Keratinocyte (primary cell): ENCODE results near the gene SLC15A4. TPM values are rescaled to one million over a fixed set of nuclear protein-coding genes. Genes with fewer than 3 reads are reported as not detected.

Source experiments
- DNase-seq: peaks from one replicate; pipeline ENCODE4 v3.0.0-alpha.2; 2011; ENCODE audit warnings: low read depth, missing footprints, low spot score
- FAIRE-seq: peaks from 2 replicates; lab custom pipeline; 2011; peaks lifted over from hg19 to GRCh38; lab: Jason Lieb, UNC
- H2AFZ ChIP-seq: 2 replicates; pipeline ENCODE4 v1.6.0; 2012; ENCODE audit warnings: low read length, control low read depth, inconsistent platforms; ENCODE audit not compliant: control insufficient read depth
- H3K27ac ChIP-seq: 2 replicates; pipeline ENCODE4 v1.5.1; 2011; ENCODE audit warnings: low read length; ENCODE audit not compliant: control insufficient read depth, insufficient read depth
- H3K27me3 ChIP-seq: 3 replicates; pipeline ENCODE4 v1.6.0; 2011; ENCODE audit warnings: low read length; ENCODE audit not compliant: control insufficient read depth, insufficient read depth; ENCODE audit errors: extremely low read depth
- H3K36me3 ChIP-seq, 2 experiments: 2 replicates in 1 of 2; 3 replicates in 1 of 2; pipeline ENCODE4 v1.5.1; 2011; ENCODE audit warnings: low read length in 2 of 2, mild to moderate bottlenecking in 1 of 2; ENCODE audit not compliant: control insufficient read depth in 2 of 2, insufficient read depth in 2 of 2; ENCODE audit errors: extremely low read depth in 1 of 2
- H3K4me1 ChIP-seq: 3 replicates; pipeline ENCODE4 v1.5.1; 2011; ENCODE audit warnings: low read length; ENCODE audit not compliant: control insufficient read depth, insufficient read depth; ENCODE audit errors: extremely low read depth
- H3K4me2 ChIP-seq: 3 replicates; pipeline ENCODE4 v1.6.0; 2011; ENCODE audit warnings: low read depth, low read length; ENCODE audit not compliant: control insufficient read depth, insufficient read depth; ENCODE audit errors: extremely low read depth
- H3K4me3 ChIP-seq, 3 experiments: fragments of 200-600 bp in 1 of 3; sonication (generic) in 1 of 3; 2 replicates in 2 of 3; 3 replicates in 1 of 3; pipeline ENCODE4 v1.5.1; 2011 to 2016; ENCODE audit warnings: low read length in 3 of 3, mild to moderate bottlenecking in 3 of 3, control low read depth in 2 of 3, inconsistent platforms in 1 of 3, low read depth in 1 of 3, mixed read lengths in 1 of 3, mixed run types in 1 of 3, moderate library complexity in 1 of 3; ENCODE audit not compliant: control insufficient read depth in 2 of 3, insufficient read depth in 2 of 3; ENCODE audit errors: extremely low read depth in 1 of 3
- H3K79me2 ChIP-seq: 2 replicates; pipeline ENCODE4 v1.6.0; 2012; ENCODE audit warnings: low read length; ENCODE audit not compliant: control insufficient read depth, insufficient read depth
- H3K9ac ChIP-seq: 3 replicates; pipeline ENCODE4 v1.6.0; 2011; ENCODE audit warnings: low read length; ENCODE audit not compliant: control insufficient read depth, insufficient read depth; ENCODE audit errors: extremely low read depth
- H3K9me1 ChIP-seq: 3 replicates; pipeline ENCODE4 v1.6.0; 2011; ENCODE audit warnings: low read length; ENCODE audit not compliant: control insufficient read depth, insufficient read depth; ENCODE audit errors: extremely low read depth
- H3K9me3 ChIP-seq: 2 replicates; pipeline ENCODE4 v1.5.1; 2012; ENCODE audit warnings: low read depth, low read length; ENCODE audit not compliant: control insufficient read depth
- H4K20me1 ChIP-seq: 3 replicates; pipeline ENCODE4 v1.6.0; 2011; ENCODE audit warnings: low read length; ENCODE audit not compliant: control insufficient read depth, insufficient read depth; ENCODE audit errors: extremely low read depth
- CTCF ChIP-seq, 3 experiments: IDR thresholded peaks in 1 of 3; conservative IDR thresholded peaks in 1 of 3; optimal IDR thresholded peaks in 1 of 3; 2 replicates in 2 of 3; 3 replicates in 1 of 3; pipeline versions ENCODE3 to v1.5.1; 2011; ENCODE audit warnings: low read length in 3 of 3, mild to moderate bottlenecking in 3 of 3, moderate library complexity in 2 of 3, control low read depth in 1 of 3, inconsistent platforms in 1 of 3; ENCODE audit not compliant: insufficient read depth in 2 of 3; ENCODE audit errors: extremely low read depth in 1 of 3
- EZH2 ChIP-seq: IDR thresholded peaks from one replicate; pipeline ENCODE4 v1.6.1; 2012; ENCODE audit warnings: inconsistent platforms, mild to moderate bottlenecking, low read length, moderate library complexity
- dilution Hi-C: fragments of 300-500 bp; cut with MboI; formaldehyde crosslinking; loops from one replicate; pipeline ENCODE4 v1.7.0; 2020; ENCODE audit warnings: low sequenced_read_pairs; ENCODE audit not compliant: extremely low pct_ligation_motif_present
- polyA plus RNA-seq, 5 experiments: library from polyadenylated mRNA; depleted of rRNA in 3 of 5; stranded (reverse) in 3 of 5; stranded (forward) in 1 of 5; unstranded in 1 of 5; fragments of >200 nt; gene quantifications; 1 replicate in 1 of 5; 2 replicates in 3 of 5; 3 replicates in 1 of 5; pipeline versions ENCODE4 v1.2.1 to v1.2.3, GENCODE V29; 2011 to 2012; ENCODE audit warnings: missing spikeins in 2 of 5, low read depth in 1 of 5, low replicate concordance in 1 of 5

SLC15A4 gene
- polyA plus RNA-seq, 1 donor (not counting 4 experiments of a cell fraction or from before 2014, with no cell fraction given), result 39.3 TPM

GRCh38 chr12:128755566-128755965 lies 68.2 kb downstream of the SLC15A4 start:
- FAIRE-seq (no peak), DNase-seq (no peak)
- no peak overlapping the region for H3K27ac ChIP-seq
- H4K20me1 ChIP-seq, result no peaks in the 10 kb centered on the region
- no peak overlapping the region for H3K4me2 ChIP-seq
- H3K4me3 ChIP-seq, result no peak overlapping the region
- H3K9ac ChIP-seq, result no peak overlapping the region
- no peaks in the 10 kb centered on the region for H3K27me3 ChIP-seq
- no peaks in the 10 kb centered on the region for H3K4me1 ChIP-seq
- H3K9me3 ChIP-seq, result no peaks in the 10 kb centered on the region
- TF ChIP-seq EZH2 (no peak), CTCF (optimal IDR thresholded peaks at IDR 0.05 in 1 of 3, IDR thresholded peaks at IDR 0.05 in 1 of 3, conservative IDR thresholded peaks at IDR 0.05 in 1 of 3; ENCODE audit: extremely low read depth in 1 of 3, insufficient read depth in 2 of 3, low read length in 3 of 3) (no peak)
- H3K36me3 ChIP-seq, result no peaks in the 10 kb centered on the region
- dilution Hi-C loops, result no loop called here
- H3K79me2 ChIP-seq, result no peaks in the 10 kb centered on the region
- H2AFZ ChIP-seq, result no peak overlapping the region
- H3K9me1 ChIP-seq, result no peaks in the 10 kb centered on the region

- dilution Hi-C loops, result no loop called here
- Histone ChIP-seq H3K4me1 (no peaks in the 10 kb centered on the region), H3K9me3 (no peaks in the 10 kb centered on the region), H3K9ac (no peak overlapping the region), H4K20me1 (no peaks in the 10 kb centered on the region), H2AFZ (no peak overlapping the region), H3K36me3 (no peaks in the 10 kb centered on the region), H3K27me3 (no peaks in the 10 kb centered on the region), H3K4me3 (no peak overlapping the region), H3K9me1 (no peaks in the 10 kb centered on the region), H3K4me2 (no peak overlapping the region), H3K79me2 (no peaks in the 10 kb centered on the region), H3K27ac (no peak overlapping the region)
- no peak for FAIRE-seq
- TF ChIP-seq CTCF (optimal IDR thresholded peaks at IDR 0.05 in 1 of 3, IDR thresholded peaks at IDR 0.05 in 1 of 3, conservative IDR thresholded peaks at IDR 0.05 in 1 of 3; ENCODE audit: extremely low read depth in 1 of 3, insufficient read depth in 2 of 3, low read length in 3 of 3) (no peak), EZH2 (no peak)
- DNase-seq, result no peak
These were observed 69.5 kb downstream of the SLC15A4 start for GRCh38 chr12:128754275-128754674.
